Measurements from ENCODE around the gene ARL14EPL. TPM values are rescaled to one million over a fixed set of nuclear protein-coding genes. Genes with fewer than 3 reads are reported as not detected.

Gene ARL14EPL
- total RNA-seq, 2 experiments from 2014 or later: not detected

DNA sequence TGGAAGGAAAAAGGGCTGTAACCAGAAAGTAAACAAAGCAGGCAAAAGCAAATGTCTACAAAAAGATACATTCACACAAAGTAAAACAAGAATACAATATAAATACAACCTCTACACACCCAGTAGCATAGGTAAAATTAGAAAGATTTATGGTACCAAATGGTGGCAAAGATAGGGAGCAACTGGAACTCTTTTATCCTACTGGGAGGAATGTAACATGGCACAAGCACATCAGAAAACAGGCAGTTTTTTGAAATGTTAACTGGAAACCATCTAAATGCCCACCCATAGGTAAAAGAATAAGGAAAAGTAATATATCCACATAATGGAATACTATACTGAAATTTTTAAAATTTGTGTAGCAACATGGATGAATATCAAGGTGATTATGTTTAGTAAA is 8.7 kb upstream of the ARL14EPL start:
- no peak overlapping the region for H3K4me3 Mint-ChIP-seq
- CTCF ChIA-PET: no interaction called here
- DNase-seq: no peak

DNA sequence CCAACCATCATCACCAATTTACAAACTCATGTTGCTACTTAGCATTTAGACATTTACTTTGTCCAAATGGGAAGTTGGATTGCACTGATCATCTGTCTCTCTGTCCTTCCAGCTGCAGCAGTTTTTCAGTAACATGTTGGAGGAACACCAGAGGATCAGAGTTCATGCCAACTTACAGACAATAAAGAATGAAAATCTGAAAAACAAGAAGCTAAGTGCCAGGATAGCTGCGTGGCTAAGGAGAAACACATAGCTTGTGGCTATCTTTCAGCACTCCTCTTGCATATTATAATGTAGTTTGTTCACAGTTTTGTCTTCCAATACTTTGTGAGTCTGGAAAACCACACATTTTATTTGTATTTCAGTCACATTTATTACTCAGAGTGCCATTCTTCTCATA is 6.4 kb upstream of the ARL14EPL start:
- intact Hi-C loops (cut with micrococcal nuclease): no loop called here
- no peak overlapping the region for H3K27ac Mint-ChIP-seq
- CTCF ChIA-PET: no interaction called here
- no peak overlapping the region for H3K4me3 Mint-ChIP-seq
- no peaks in the 10 kb centered on the region for H3K9me3 Mint-ChIP-seq
- H3K27me3 Mint-ChIP-seq (ENCODE audit: low read depth): peaks cover 19% of the 10 kb centered on the region
- DNase-seq: no peak
- no peaks in the 10 kb centered on the region for H3K36me3 Mint-ChIP-seq (ENCODE audit: low read depth)
- H3K4me1 Mint-ChIP-seq (ENCODE audit: low read depth): no peaks in the 10 kb centered on the region

More for the DNA sequence above, 8.7 kb upstream of the ARL14EPL start:
- no peak overlapping the region for H3K27ac Mint-ChIP-seq
- peaks cover 7% of the 10 kb centered on the region for H3K27me3 Mint-ChIP-seq (ENCODE audit: low read depth)
- no peaks in the 10 kb centered on the region for H3K36me3 Mint-ChIP-seq (ENCODE audit: low read depth)
- intact Hi-C loops (cut with micrococcal nuclease): no loop called here
- H3K4me1 Mint-ChIP-seq (ENCODE audit: low read depth): no peaks in the 10 kb centered on the region
- H3K9me3 Mint-ChIP-seq: no peaks in the 10 kb centered on the region

DNA sequence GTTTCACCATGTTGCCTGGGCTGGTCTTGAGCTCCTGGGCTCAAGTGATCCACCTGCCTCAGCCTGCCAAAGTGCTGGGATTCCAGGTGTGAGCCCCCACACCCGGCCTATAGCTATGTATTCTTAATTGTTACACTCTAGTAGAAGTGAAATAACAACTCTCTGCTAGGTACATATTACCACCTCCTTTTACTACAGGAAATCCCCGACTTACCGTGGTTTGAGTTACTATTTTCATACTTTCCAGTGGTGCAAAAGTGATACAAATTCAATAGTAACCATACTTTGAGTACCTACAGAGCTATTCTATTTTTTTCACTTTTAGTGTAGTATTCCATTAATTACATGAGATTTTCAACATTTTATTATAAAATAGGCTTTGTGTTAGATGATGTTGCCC is 719 bp downstream of the ARL14EPL start:
- H3K4me1 Mint-ChIP-seq (ENCODE audit: low read depth): no peaks in the 10 kb centered on the region
- CTCF ChIA-PET: no interaction called here

DNA sequence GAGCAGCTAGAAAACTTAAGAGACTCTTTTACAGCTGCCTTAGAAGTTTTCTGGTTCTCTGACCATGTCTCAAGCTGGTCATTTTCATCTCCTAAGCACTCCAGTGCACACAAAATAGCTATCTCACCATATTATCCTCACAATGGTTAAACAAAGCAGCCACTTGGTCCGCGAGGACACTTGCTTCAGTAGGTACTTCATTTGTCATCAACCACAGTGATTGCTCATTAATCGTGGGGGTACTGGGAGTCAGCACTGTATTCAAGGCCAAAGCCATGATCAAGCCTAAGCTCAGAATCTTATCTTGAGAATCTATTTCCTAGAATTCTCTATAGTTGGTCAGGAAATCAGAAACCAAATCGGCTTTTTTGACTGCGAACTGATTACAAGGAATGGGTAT is 2.9 kb downstream of the ARL14EPL start:
- Mint-ChIP-seq H3K27ac (no peak overlapping the region), H3K36me3 (ENCODE audit: low read depth) (no peaks in the 10 kb centered on the region)
- CTCF ChIA-PET: interaction anchor here (2.2 kb wide), 1 partner anchor 33 kb away, joined by 6 read pairs; no protein-coding TSS in a partner anchor

More for the DNA sequence above, 719 bp downstream of the ARL14EPL start:
- H3K27me3 Mint-ChIP-seq (ENCODE audit: low read depth): peaks cover 31% of the 10 kb centered on the region
- H3K4me3 Mint-ChIP-seq: no peak overlapping the region
- H3K9me3 Mint-ChIP-seq: no peaks in the 10 kb centered on the region
- no peak for DNase-seq
- H3K27ac Mint-ChIP-seq: no peak overlapping the region
- no peaks in the 10 kb centered on the region for H3K36me3 Mint-ChIP-seq (ENCODE audit: low read depth)
- intact Hi-C loops (cut with micrococcal nuclease): no loop called here

DNA sequence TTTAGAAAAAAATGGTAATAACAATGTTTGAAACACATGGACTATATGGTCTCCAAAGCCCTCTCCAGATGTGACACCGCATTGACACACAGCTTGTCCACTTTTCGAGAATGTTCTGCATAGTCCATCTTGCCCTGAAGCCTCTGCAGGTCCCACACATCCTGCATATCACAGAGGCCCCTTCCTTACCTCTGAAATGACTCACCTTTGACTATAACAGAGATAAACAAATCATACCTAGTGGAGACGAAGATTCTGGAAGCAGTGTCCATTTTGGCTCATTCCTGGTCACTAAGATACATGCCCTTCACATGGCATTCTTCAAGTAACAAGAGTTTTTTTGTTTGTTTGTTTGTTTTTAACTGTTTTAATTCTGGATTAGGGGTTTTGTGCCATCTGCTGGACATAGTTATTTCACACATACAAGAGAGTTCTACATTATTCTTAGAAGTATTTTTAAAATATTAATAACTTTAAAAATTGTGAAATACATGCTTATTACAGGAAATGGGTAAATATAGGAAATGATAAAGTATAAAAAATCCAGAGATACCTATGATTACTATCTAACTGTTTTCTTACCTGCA is 5.1 kb downstream of the ARL14EPL start:
- Mint-ChIP-seq H3K27me3 (ENCODE audit: low read depth) (peaks cover 26% of the 10 kb centered on the region), H3K27ac (no peak overlapping the region), H3K4me1 (ENCODE audit: low read depth) (no peaks in the 10 kb centered on the region), H3K9me3 (no peaks in the 10 kb centered on the region), H3K4me3 (no peak overlapping the region), H3K36me3 (ENCODE audit: low read depth) (no peaks in the 10 kb centered on the region)
- no peak for DNase-seq
- intact Hi-C loops (cut with micrococcal nuclease): no loop called here
- CTCF ChIA-PET: no interaction called here

More for the DNA sequence above, 2.9 kb downstream of the ARL14EPL start:
- Mint-ChIP-seq H3K4me3 (no peak overlapping the region), H3K4me1 (ENCODE audit: low read depth) (no peaks in the 10 kb centered on the region), H3K9me3 (no peaks in the 10 kb centered on the region), H3K27me3 (ENCODE audit: low read depth) (peaks cover 30% of the 10 kb centered on the region)
- no peak for DNase-seq
- intact Hi-C loops (cut with micrococcal nuclease): no loop called here

DNA sequence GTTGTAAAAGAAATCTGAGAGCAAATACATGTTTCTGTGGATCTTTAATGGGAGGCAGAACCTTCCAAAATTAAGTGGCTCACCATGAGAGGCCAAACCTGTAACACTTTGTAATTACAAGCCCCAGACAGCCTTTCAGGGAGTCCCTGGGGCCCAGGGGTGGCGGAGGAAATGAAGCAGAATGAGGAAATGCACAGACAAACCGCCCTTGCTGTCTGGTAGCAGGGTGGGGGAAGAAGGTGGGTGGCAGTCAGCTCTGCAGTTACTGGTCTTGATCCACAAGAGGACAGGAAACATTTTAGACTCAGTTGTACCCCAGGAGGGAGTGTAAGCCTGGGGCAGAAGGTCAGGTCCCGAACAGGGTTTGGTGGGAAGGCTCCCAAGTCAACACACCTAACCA is 6.5 kb downstream of the ARL14EPL start:
- H3K4me1 Mint-ChIP-seq (ENCODE audit: low read depth): no peaks in the 10 kb centered on the region
- H3K27me3 Mint-ChIP-seq (ENCODE audit: low read depth): peaks cover 26% of the 10 kb centered on the region
- H3K27ac Mint-ChIP-seq: no peak overlapping the region
- no peaks in the 10 kb centered on the region for H3K36me3 Mint-ChIP-seq (ENCODE audit: low read depth)
- no peaks in the 10 kb centered on the region for H3K9me3 Mint-ChIP-seq
- no peak for DNase-seq
- H3K4me3 Mint-ChIP-seq: no peak overlapping the region
- intact Hi-C loops (cut with micrococcal nuclease): no loop called here
- CTCF ChIA-PET: interaction anchor here (1.1 kb wide), 1 partner anchor 11 kb away, joined by 3 read pairs; no protein-coding TSS in a partner anchor

DNA sequence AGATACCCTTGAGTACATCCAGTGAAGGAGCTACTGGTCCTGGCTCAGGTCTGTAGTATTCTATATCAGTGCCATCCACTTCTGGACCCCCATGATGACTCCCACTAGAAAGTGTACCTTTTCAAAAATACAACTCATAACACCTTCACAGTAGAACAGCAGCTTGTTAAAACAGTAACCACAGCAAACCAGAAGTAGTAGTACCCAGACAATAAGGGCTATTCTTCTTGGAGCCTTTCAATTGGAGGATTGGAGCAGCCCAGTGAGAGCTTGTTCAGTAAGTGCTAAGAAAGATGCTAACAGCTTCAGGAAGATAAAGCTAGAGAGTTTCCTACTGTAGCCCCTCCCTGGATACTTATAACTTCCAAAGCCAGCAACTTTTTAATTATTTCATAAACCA is 10.1 kb downstream of the ARL14EPL start:
- CTCF ChIA-PET: no interaction called here
- no peaks in the 10 kb centered on the region for H3K4me1 Mint-ChIP-seq (ENCODE audit: low read depth)
- no peaks in the 10 kb centered on the region for H3K9me3 Mint-ChIP-seq
- no peak overlapping the region for H3K4me3 Mint-ChIP-seq
- DNase-seq: no peak
- H3K27ac Mint-ChIP-seq: no peak overlapping the region
- intact Hi-C loops (cut with micrococcal nuclease): no loop called here
- H3K36me3 Mint-ChIP-seq (ENCODE audit: low read depth): no peaks in the 10 kb centered on the region
- H3K27me3 Mint-ChIP-seq (ENCODE audit: low read depth): peaks cover 20% of the 10 kb centered on the region

DNA sequence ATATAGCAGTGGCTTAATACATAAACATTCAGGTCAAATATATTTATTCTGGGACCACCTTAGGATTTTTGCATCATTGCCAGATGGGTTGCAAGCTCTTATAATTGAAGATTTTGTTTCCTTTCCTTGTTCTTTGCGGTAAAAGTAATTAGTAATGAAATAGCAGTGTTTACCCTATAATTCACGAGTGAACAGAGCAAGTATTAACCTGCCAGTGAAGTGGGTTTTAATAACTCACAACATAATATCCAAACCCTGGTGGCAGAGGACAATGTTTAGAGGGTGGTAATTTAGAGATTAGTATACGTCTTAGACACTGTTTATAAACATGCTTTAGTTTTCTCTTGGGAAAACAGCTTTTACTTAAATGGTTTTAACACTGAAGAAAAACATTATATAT is 11.8 kb downstream of the ARL14EPL start:
- intact Hi-C loops (cut with micrococcal nuclease): no loop called here
- no peak overlapping the region for H3K27ac Mint-ChIP-seq
- H3K36me3 Mint-ChIP-seq (ENCODE audit: low read depth): no peaks in the 10 kb centered on the region
- no peak for DNase-seq
- CTCF ChIA-PET: interaction anchor here (0.6 kb wide), 1 partner anchor 203 kb away, joined by 3 read pairs; no protein-coding TSS in a partner anchor
- no peak overlapping the region for H3K4me3 Mint-ChIP-seq
- no peaks in the 10 kb centered on the region for H3K4me1 Mint-ChIP-seq (ENCODE audit: low read depth)
- H3K9me3 Mint-ChIP-seq: no peaks in the 10 kb centered on the region
- peaks cover 9% of the 10 kb centered on the region for H3K27me3 Mint-ChIP-seq (ENCODE audit: low read depth)

DNA sequence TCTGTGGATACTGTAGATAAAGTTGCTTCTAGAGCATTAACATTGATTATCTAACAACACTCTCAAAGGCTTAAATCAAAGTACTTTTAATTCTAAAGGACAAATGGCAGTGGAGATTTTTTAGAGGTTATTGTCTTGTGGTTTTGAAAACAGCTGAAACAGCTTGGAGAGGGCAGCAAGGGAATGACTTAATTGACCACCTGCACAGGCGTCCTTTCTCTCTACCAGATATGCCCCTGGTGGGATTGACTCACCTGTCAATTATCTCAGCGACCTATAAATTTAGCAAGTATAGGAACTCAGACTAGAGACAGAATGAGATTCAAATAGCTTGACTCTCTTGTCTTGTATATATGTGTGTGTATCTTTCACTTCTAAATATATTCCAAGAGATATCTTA is 13.5 kb downstream of the ARL14EPL start:
- H3K27me3 Mint-ChIP-seq (ENCODE audit: low read depth): peaks cover 4% of the 10 kb centered on the region
- CTCF ChIA-PET: no interaction called here
- no peak for DNase-seq
- no peaks in the 10 kb centered on the region for H3K36me3 Mint-ChIP-seq (ENCODE audit: low read depth)
- no peak overlapping the region for H3K4me3 Mint-ChIP-seq
- no peak overlapping the region for H3K27ac Mint-ChIP-seq
- no peaks in the 10 kb centered on the region for H3K9me3 Mint-ChIP-seq
- intact Hi-C loops (cut with micrococcal nuclease): no loop called here
- no peaks in the 10 kb centered on the region for H3K4me1 Mint-ChIP-seq (ENCODE audit: low read depth)

DNA sequence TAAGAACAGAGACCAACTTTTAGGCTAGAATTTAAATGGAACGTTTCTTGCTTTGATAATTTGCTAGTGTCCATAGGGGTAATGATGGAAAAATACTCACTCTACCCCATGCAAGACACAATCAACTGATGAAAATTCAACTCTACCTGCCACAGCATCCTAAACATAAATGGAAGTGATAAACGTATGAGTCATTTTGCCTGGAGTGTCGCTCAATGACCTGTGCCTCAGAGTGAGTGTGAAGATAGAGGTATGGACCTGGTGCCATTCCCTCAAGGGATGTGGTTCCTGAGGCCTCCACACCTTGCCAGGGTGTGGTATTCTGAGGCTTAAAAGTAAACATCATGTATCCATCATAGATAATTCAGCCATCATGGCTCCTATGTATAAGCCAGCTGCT is 14.0 kb downstream of the ARL14EPL start:
- H3K9me3 Mint-ChIP-seq: no peaks in the 10 kb centered on the region
- H3K27me3 Mint-ChIP-seq (ENCODE audit: low read depth): peaks cover 4% of the 10 kb centered on the region
- no peak for DNase-seq
- no peak overlapping the region for H3K27ac Mint-ChIP-seq
- H3K4me3 Mint-ChIP-seq: no peak overlapping the region
- intact Hi-C loops (cut with micrococcal nuclease): no loop called here
- CTCF ChIA-PET: no interaction called here
- H3K36me3 Mint-ChIP-seq (ENCODE audit: low read depth): no peaks in the 10 kb centered on the region
- H3K4me1 Mint-ChIP-seq (ENCODE audit: low read depth): no peaks in the 10 kb centered on the region

DNA sequence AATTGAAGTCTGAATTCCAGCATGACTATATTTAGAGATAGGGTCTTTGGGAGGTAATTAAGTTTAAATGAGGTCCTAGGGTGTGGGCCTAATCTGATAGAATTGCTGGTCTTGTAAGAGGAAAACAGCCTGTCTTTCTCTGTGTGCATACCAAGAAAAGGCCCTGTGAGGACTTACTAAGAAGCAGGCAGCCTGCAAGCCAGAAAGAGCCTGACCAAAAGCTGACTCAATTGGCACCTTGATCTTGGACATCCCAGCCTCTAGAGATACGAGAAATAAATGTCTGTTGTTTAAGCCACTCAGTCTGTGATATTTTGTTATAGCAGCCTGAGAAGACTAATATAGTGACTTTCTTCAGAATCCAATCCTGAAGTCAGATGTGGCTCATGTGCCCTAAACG is 14.6 kb downstream of the ARL14EPL start:
- Mint-ChIP-seq H3K27ac (no peak overlapping the region), H3K9me3 (no peaks in the 10 kb centered on the region), H3K4me3 (no peak overlapping the region), H3K27me3 (ENCODE audit: low read depth) (peaks cover 4% of the 10 kb centered on the region), H3K36me3 (ENCODE audit: low read depth) (no peaks in the 10 kb centered on the region), H3K4me1 (ENCODE audit: low read depth) (no peaks in the 10 kb centered on the region)
- no peak for DNase-seq
- intact Hi-C loops (cut with micrococcal nuclease): no loop called here
- CTCF ChIA-PET: no interaction called here

DNA sequence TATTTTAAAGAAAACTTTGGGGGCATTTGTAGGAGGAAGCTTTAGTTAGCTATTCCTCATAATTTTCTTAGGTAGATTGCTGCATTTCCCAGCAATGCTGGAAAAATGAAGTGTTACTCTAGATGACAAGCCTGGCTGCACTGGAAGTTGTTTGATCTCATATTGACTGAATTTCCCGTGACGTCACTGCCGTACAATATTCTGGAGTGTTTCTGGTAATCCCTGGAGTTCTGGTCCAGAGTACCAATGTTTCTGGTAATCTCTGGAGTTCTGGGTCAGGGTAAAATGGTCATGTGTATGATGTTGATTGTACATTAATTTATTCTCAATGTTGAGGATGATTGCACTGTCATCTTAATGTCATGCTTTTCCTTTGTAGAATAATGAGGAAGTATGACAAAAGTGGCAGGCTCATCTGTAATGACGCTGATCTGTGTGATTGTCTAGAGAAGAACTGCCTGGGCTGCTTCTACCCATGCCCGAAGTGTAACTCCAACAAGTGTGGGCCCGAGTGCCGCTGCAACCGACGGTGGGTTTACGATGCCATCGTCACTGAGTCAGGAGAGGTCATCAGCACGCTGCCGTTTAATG is 26.2 kb downstream of the ARL14EPL start:
- Mint-ChIP-seq H3K4me3 (no peak overlapping the region), H3K27ac (no peak overlapping the region), H3K9me3 (no peaks in the 10 kb centered on the region), H3K27me3 (ENCODE audit: low read depth) (peaks cover 28% of the 10 kb centered on the region), H3K36me3 (ENCODE audit: low read depth) (no peaks in the 10 kb centered on the region), H3K4me1 (ENCODE audit: low read depth) (no peaks in the 10 kb centered on the region)
- CTCF ChIA-PET: no interaction called here
- no peak for DNase-seq
- intact Hi-C loops (cut with micrococcal nuclease): no loop called here

DNA sequence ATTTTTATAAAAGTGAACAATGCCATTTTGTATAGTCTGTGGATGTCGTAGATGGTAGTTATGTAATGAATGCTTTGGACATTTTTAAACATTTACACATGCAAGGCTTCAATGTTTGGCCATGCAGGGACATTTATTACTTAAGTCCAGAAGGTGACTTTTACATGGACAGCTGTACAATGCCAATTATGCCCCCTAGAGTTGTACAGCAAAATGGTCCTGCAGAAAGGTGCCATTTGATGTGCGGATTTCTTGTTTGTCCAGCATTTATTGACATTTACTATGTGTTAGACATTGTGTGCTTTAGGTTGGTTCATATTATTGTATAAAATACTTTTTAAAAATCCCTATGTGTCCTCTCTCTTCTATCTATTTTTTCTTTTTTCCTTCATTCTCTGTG is 30.1 kb downstream of the ARL14EPL start:
- H3K36me3 Mint-ChIP-seq (ENCODE audit: low read depth): no peaks in the 10 kb centered on the region
- CTCF ChIA-PET: no interaction called here
- no peaks in the 10 kb centered on the region for H3K4me1 Mint-ChIP-seq (ENCODE audit: low read depth)
- H3K9me3 Mint-ChIP-seq: no peaks in the 10 kb centered on the region
- no peak for DNase-seq
- no peak overlapping the region for H3K27ac Mint-ChIP-seq
- peaks cover 44% of the 10 kb centered on the region for H3K27me3 Mint-ChIP-seq (ENCODE audit: low read depth)
- no peak overlapping the region for H3K4me3 Mint-ChIP-seq
- intact Hi-C loops (cut with micrococcal nuclease): no loop called here
